Progenitor cell of endocrine pancreas (in vitro differentiated cells): ENCODE results near the gene CTAGE8. TPM values are rescaled to one million over a fixed set of nuclear protein-coding genes. Genes with fewer than 3 reads are reported as not detected.
"Not testable (repeated sequence)": the region's sequence is repeated elsewhere in the genome, so short reads cannot be mapped to it uniquely, and the experiment has no call there.

Experiments used
- DNase-seq: peaks from one replicate; pipeline ENCODE4 v3.0.0; 2021; ENCODE audit warnings: low spot score; ENCODE audit not compliant: unreplicated experiment
- H3K27ac Mint-ChIP-seq: 2 replicates; pipeline ENCODE4 v1.8.0; 2021; ENCODE audit warnings: mild to moderate bottlenecking, moderate library complexity, mixed read lengths
- H3K27me3 Mint-ChIP-seq: 2 replicates; pipeline ENCODE4 v1.8.0; 2021; ENCODE audit warnings: mixed read lengths
- H3K36me3 Mint-ChIP-seq: 2 replicates; pipeline ENCODE4 v1.8.0; 2022; ENCODE audit warnings: mixed read lengths; ENCODE audit not compliant: insufficient read depth
- H3K4me1 Mint-ChIP-seq: 2 replicates; pipeline ENCODE4 v1.8.0; 2021; ENCODE audit warnings: low read depth, mixed read lengths
- H3K4me3 Mint-ChIP-seq: 2 replicates; pipeline ENCODE4 v1.8.0; 2021; ENCODE audit warnings: low read depth, mild to moderate bottlenecking, moderate library complexity, mixed read lengths
- H3K9me3 Mint-ChIP-seq: 2 replicates; pipeline ENCODE4 v1.8.0; 2021; ENCODE audit warnings: low read depth, mixed read lengths
- long read RNA-seq: library from polyadenylated mRNA; unstranded; transcript quantifications from one replicate; pipeline ENCODE4 v2.0.0, GENCODE V29; 2020
- total RNA-seq: library from RNA; stranded (reverse); gene quantifications from 2 replicates; pipeline ENCODE4 v1.2.1, GENCODE V29; 2021

The CTAGE8 gene, protein sequence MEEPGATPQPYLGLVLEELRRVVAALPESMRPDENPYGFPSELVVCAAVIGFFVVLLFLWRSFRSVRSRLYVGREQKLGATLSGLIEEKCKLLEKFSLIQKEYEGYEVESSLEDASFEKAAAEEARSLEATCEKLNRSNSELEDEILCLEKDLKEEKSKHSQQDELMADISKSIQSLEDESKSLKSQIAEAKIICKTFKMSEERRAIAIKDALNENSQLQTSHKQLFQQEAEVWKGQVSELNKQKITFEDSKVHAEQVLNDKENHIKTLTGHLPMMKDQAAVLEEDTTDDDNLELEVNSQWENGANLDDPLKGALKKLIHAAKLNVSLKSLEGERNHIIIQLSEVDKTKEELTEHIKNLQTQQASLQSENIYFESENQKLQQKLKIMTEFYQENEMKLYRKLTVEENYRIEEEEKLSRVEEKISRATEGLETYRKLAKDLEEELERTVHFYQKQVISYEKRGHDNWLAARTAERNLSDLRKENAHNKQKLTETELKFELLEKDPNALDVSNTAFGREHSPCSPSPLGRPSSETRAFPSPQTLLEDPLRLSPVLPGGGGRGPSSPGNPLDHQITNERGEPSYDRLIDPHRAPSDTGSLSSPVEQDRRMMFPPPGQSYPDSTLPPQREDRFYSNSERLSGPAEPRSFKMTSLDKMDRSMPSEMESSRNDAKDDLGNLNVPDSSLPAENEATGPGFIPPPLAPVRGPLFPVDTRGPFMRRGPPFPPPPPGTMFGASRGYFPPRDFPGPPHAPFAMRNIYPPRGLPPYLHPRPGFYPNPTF
- 7.2 and 8.9 TPM in 2 replicates for total RNA-seq
- long read RNA-seq: 0 reads

DNA sequence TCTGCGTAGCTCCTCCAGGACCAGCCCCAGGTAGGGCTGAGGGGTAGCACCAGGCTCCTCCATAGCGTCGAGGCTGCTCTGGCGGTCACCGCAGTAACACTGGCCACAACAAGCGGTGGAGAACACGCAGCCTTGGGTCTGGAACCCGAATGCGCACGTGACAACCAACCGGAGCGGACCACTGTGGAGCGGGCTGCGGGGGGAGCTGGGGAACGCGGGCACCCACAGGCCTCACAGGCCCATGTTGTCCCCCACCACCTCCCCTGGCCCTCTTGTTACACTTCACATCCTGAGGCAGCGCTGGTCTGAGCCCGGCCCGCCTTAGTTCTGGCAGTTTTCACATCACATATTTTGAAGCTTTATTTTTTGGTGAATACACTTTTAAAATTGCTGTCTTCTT is at the start of gene CTAGE8:
Gene CTAGE8, minus strand, starts transcription at position 101 of the 400 bp plus-strand sequence. Its CDS starts 38 bp downstream, at position 63.
- H3K36me3 Mint-ChIP-seq, H3K27ac Mint-ChIP-seq, DNase-seq, H3K9me3 Mint-ChIP-seq, H3K27me3 Mint-ChIP-seq, H3K4me3 Mint-ChIP-seq, H3K4me1 Mint-ChIP-seq: not testable (repeated sequence)

DNA sequence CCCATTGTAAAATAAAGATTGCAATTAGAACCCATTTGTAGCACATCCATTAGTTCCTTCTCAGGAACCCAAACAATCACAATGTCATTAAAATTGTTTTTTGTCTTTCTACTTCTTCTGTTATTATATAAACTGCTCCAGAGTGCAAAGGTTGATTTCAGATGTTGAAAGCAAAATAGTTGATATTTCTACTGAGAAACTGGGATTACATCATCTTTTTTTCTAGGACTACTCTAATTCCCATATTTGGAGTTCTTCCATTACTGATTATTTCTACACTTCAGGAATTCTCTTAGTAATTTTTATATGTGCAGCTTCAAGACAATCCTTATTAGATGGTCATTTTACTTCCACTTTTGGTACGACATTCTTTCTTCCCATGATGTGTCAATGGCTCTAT is 48.4 kb upstream of the CTAGE8 start:
- H3K9me3 Mint-ChIP-seq, H3K4me3 Mint-ChIP-seq, DNase-seq, H3K36me3 Mint-ChIP-seq, H3K4me1 Mint-ChIP-seq, H3K27me3 Mint-ChIP-seq, H3K27ac Mint-ChIP-seq: not testable (repeated sequence)

DNA sequence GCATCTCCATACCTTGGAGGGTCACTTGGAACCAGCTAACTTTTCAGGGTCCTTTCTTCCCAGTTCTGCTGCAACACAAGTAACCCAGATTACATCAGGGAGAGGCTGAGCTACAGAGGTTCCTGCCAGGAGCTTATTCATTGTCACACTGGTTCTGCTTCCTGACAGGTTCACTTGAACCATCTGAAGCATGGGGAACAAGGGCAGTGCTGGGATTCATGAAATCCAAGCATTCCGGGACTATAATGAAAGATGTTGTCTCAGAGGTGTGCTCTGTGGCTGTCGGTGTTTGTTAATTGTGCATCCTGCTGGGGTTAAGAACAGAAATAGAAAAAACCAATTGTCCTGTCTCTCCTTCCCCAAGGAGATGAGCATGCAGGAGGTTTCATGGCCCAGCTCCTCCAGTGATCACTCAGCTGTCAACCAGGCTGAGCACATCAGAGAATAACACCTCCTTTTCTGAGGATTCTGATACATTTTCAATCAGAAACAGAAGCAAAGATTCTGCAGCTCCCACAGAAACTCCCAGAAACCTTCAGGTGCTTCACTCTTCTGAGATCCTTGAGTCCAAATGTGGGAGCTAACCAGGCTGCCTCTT is 42.9 kb upstream of the CTAGE8 start, which contains the start of gene OR2A1:
Gene OR2A1, plus strand, starts transcription at position 548 of the 598 bp plus-strand sequence. CDS start 5,706 bp downstream, outside the sequence.
- H3K27me3 Mint-ChIP-seq, H3K9me3 Mint-ChIP-seq, H3K36me3 Mint-ChIP-seq, DNase-seq, H3K27ac Mint-ChIP-seq, H3K4me1 Mint-ChIP-seq, H3K4me3 Mint-ChIP-seq: not testable (repeated sequence)

DNA sequence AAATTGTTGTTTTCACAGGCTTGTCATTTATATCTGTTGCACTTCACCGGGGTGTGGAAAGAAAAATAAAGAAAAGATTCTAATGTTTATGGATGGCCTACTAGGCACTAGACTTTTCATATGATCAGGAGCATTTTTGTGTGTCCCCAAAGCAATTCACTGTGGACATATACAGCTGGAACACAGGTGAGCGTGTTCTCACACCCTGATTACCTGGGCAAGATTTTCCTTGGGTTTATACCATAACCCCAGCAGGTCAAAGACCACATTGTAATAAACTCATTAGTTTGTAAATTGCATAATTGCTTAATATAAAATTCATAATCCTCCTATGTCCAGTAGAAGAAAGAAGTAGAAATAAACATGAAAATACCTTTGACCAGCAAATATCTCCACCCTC is 42.1 kb upstream of the CTAGE8 start:
- not testable (repeated sequence) for H3K9me3 Mint-ChIP-seq, DNase-seq, H3K4me3 Mint-ChIP-seq, H3K27me3 Mint-ChIP-seq, H3K27ac Mint-ChIP-seq, H3K36me3 Mint-ChIP-seq, H3K4me1 Mint-ChIP-seq

DNA sequence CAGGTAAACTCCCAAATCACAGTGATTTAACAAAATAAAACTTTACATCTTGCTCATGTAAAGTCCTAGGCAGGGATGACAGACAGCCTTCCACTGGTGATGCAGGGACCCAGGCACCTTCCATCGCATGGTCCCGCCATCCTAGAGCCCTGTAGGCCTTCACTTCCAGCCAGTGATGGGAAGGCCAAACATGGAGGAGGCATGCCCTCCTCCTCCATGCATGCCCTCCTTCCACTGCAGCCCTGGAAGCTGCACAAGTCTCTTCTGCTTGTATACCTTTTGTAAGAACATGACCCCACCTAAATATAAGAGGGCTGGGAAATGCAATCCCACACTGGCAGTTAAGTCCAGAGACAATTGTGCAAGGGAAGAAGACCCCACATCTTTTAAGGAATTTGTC is 40.6 kb upstream of the CTAGE8 start:
- not testable (repeated sequence) for H3K27ac Mint-ChIP-seq, H3K4me3 Mint-ChIP-seq, DNase-seq, H3K27me3 Mint-ChIP-seq, H3K4me1 Mint-ChIP-seq, H3K9me3 Mint-ChIP-seq, H3K36me3 Mint-ChIP-seq

DNA sequence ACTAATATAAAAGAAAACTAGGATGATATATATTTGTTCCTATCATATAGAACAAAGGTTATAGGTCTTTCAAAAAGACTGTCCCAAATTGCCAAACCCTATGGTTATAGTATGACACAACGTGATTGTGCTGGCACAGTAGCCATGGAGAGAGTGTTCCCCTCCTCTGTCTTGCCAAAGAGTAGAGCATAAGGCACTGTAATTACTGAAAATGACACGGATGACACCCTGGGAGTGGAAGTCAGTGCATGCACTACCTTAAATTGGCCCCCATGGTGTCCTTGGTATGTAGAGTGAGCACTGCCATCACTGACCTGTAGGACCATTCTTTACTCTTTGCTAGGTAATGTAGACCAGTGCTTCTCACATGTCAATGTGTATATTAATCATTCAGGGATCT is 36.1 kb upstream of the CTAGE8 start:
- H3K27me3 Mint-ChIP-seq, H3K27ac Mint-ChIP-seq, H3K4me3 Mint-ChIP-seq, DNase-seq, H3K9me3 Mint-ChIP-seq, H3K36me3 Mint-ChIP-seq, H3K4me1 Mint-ChIP-seq: not testable (repeated sequence)

DNA sequence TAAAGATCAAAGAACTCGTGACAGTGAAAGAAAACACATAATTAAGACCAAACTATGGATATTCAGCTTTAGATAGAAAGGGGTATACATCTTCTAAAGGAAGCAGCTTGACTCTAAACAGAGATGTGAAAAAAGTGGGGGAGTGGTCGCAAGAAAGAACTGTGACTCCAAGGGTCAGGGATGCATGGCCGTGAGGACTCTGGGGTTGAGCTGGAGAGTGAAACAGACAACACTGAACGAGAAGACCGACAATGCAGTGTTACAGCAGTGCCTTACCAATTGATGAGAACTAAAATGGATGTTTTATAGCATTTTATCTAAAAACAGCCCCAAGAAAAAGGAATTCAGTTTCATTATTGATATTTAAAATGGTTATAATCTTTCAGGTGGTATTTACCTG is 34.5 kb upstream of the CTAGE8 start:
- not testable (repeated sequence) for H3K27me3 Mint-ChIP-seq, H3K9me3 Mint-ChIP-seq, H3K4me3 Mint-ChIP-seq, DNase-seq, H3K36me3 Mint-ChIP-seq, H3K4me1 Mint-ChIP-seq, H3K27ac Mint-ChIP-seq

DNA sequence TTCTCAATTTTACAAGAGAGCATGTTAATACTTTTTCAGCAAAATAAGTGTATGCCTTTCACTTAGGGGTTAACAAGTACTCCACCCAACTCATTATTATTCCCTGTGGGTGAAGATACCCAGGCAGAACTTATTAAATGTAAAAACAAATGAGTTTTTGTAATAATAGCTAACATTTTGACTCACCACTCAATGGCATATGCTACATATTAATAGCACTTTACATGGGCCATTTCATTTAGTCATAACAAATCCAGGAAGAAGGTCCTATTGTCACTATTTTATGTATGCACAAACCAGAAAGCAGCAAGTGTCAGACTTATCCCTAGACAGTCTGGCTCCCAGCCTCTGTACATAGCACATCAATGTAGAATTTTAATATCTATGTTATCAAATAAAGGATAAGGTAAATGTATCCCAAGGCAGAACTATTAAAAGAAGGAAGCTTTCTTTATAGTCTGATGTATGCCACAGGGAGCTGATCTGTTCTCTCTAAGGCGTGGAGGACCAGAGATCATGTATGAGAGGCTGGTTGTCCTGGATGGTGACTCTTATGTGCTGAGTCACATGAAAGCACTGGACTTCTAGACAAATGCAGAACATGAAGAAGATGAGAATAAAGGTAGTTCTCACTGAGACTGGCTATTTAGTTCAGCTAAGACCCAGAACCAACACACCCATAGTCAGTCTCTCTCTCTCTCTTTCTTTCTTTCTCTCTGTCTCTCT is 33.7 kb upstream of the CTAGE8 start:
- not testable (repeated sequence) for H3K27me3 Mint-ChIP-seq, H3K36me3 Mint-ChIP-seq, DNase-seq, H3K4me1 Mint-ChIP-seq, H3K4me3 Mint-ChIP-seq, H3K9me3 Mint-ChIP-seq, H3K27ac Mint-ChIP-seq

DNA sequence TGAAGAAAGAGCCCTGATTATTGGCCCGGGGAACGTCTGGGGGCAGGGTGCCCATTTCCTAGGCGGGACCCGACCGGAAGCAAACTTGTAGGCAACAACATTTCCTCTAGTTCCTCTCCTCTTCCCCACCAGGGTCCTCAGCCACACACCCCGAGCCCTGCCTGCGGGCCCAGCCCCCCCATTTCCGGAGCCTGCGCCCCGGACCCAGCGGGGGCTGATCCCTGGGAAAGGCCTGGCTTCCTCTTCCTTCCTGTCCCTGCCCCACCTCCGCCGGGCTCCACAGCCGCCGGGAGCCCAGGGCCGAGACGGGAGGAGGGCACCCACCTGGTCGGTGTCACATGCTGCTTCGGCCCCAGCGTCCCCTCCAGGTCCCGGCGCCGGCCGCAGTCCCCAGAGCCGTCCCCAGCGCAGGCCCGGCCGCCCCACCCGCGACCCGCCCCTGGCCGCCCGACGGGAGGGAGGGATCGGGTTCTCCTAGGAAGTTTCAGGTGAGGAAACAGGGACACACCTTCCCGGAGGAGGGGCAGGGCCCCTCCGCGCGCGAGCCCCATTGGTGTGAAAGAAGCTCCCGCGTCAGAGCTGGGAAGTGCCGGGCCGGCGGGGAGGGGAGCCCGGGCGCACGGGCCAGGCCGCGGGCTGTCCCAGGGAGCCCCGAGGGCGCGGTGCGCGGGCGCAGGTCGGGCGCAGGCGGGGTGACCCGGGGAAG is 24.9 kb upstream of the CTAGE8 start:
- not testable (repeated sequence) for H3K4me3 Mint-ChIP-seq, H3K27ac Mint-ChIP-seq, H3K9me3 Mint-ChIP-seq, H3K36me3 Mint-ChIP-seq, DNase-seq, H3K4me1 Mint-ChIP-seq, H3K27me3 Mint-ChIP-seq

DNA sequence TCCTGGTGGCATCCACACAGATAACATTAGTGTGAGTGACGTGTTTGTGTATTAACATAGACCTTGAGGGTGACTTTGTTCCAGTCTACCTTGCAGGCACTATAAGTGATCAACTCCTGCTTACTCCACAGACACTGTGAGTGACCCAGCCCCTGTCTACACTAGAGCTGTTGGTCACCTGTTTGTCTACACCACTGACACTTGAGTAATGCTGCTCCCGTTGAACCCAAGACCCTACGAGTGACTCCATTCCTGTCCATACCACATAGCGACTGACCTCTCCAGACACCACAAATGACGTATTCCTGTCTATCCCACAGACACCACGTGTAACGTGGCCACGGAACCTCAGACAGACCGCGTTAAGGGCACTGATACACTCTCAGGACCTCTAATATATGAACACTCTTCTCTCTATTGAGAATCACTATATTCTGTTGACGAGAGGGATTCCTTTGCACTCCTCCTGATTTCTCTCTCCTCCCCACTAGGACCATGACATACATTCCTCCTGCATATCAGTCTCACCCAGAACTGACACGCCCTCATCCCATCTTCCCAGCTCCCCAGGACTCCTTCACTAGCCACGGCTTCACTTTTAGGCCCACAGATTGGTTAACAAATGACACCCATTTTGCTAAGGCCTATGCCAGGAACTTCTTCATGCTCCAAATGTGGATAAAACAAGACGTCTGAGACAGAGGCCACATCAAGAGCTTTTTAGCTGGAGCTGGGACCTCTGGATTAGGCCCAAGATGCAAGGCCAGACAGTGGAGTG is 23.5 kb upstream of the CTAGE8 start:
- not testable (repeated sequence) for H3K27ac Mint-ChIP-seq, H3K27me3 Mint-ChIP-seq, H3K36me3 Mint-ChIP-seq, H3K9me3 Mint-ChIP-seq, H3K4me1 Mint-ChIP-seq, H3K4me3 Mint-ChIP-seq, DNase-seq

DNA sequence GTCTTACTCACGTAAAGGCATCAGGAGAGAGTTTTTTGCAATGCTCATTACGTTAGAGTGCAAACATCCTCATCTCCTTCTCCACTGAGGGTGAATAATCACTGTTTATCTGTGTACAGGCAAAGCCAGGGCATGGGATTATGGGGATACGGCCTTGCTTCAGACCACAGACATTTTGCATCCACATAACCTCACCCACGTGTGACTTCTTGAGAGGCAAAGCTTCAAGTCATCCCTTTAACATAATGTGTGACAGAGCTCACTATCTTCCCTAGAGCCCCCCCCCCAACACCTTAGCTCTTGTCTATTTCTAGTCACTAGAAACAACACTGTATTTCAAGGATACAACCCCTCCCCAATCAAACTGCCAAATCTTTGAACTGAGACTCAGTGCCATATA is 22.5 kb upstream of the CTAGE8 start:
- not testable (repeated sequence) for H3K27me3 Mint-ChIP-seq, H3K36me3 Mint-ChIP-seq, H3K4me3 Mint-ChIP-seq, DNase-seq, H3K9me3 Mint-ChIP-seq, H3K27ac Mint-ChIP-seq, H3K4me1 Mint-ChIP-seq
